Ishikawa (cell line): Measurements from ENCODE around the gene DAP.
A peak's percentile ranks its signal among the peaks of the same experiment; 100 is the strongest.

ENCODE experiments used
- CEBPB ChIP-seq: IDR thresholded peaks from 2 replicates; pipeline ENCODE4 v1.6.1; 2012
- CREB1 ChIP-seq: IDR thresholded peaks from 2 replicates; pipeline ENCODE4 v1.6.1; 2012; ENCODE audit warnings: low read depth
- EGR1 ChIP-seq: IDR thresholded peaks from 2 replicates; pipeline ENCODE4 v1.6.1; 2012
- EP300 ChIP-seq: IDR thresholded peaks from 2 replicates; pipeline ENCODE4 v1.6.1; 2012; ENCODE audit warnings: borderline replicate concordance
- FOXM1 ChIP-seq: IDR thresholded peaks from 2 replicates; pipeline ENCODE4 v1.6.1; 2012; ENCODE audit warnings: low read depth, borderline replicate concordance
- MAX ChIP-seq: IDR thresholded peaks from 2 replicates; pipeline ENCODE4 v1.6.1; 2012
- NFIC ChIP-seq: IDR thresholded peaks from 2 replicates; pipeline ENCODE4 v1.6.1; 2012
- RAD21 ChIP-seq: IDR thresholded peaks from 2 replicates; pipeline ENCODE4 v1.6.1; 2012; ENCODE audit warnings: low read depth
- REST ChIP-seq: IDR thresholded peaks from 2 replicates; pipeline ENCODE4 v1.6.1; 2012; ENCODE audit warnings: low read depth, mild to moderate bottlenecking
- TAF1 ChIP-seq: IDR thresholded peaks from 2 replicates; pipeline ENCODE4 v1.6.1; 2012; ENCODE audit warnings: low read depth, mild to moderate bottlenecking
- TCF12 ChIP-seq: IDR thresholded peaks from 2 replicates; pipeline ENCODE4 v1.6.1; 2012; ENCODE audit warnings: low read depth
- TEAD4 ChIP-seq: IDR thresholded peaks from 2 replicates; pipeline ENCODE4 v1.6.1; 2012
- YY1 ChIP-seq: IDR thresholded peaks from 2 replicates; pipeline ENCODE4 v1.6.1; 2012; ENCODE audit warnings: low read depth
- ZBTB7A ChIP-seq: IDR thresholded peaks from 2 replicates; pipeline ENCODE4 v1.6.1; 2012; ENCODE audit warnings: low read depth
- TF ChIP-seq, protein P1 (sequence below): IDR thresholded peaks from 2 replicates; pipeline ENCODE4 v1.6.1; 2012

DAP gene

DNA sequence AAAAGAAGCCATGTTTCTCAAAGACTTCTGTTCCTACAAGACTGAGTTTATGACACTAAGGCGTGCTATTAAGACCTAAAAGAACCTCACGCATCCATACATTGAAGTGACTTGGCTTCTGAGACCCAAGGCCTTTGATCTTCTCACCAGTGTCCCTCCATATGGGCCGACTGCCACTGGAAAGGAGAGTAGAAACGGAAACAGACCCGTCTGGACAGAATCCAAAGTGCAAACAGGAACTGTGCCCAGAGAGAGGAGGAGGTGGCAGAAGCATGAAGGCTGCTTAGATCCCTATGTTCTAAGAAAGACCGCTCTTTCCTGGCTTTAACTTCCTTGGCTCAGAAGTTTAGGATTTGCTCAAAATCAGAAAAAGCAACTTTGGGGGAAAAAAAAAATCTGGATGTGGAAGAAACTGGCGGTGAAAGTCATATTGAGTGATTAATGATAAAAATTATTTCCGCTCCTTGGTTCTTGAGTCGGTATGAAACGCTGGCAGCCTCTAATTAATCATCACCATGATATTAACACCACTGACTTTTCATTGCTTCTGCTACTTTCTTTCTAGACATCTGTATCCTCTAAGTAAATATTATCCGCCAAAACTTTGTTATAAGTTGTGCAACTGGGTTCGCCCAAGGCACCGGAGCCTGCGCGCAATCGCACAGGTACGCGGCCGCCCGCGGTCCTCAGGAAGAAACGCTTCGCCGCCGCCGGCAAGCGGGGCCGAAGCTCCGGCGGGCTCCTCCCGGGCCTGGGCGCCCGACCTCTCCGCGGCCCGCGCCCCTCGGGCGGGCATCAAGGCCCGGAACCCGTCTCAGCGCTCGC lies 726 bp downstream of the DAP start:
- no peak for TF ChIP-seq MAX
- peak; percentile 45; the same call in 1 of the 2 replicates for TF ChIP-seq CEBPB
- TF ChIP-seq, protein P1, sequence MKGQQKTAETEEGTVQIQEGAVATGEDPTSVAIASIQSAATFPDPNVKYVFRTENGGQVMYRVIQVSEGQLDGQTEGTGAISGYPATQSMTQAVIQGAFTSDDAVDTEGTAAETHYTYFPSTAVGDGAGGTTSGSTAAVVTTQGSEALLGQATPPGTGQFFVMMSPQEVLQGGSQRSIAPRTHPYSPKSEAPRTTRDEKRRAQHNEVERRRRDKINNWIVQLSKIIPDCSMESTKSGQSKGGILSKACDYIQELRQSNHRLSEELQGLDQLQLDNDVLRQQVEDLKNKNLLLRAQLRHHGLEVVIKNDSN: no peak
- TF ChIP-seq REST: no peak
- no peak for TF ChIP-seq RAD21
- TF ChIP-seq NFIC: peak; percentile 73
- TF ChIP-seq YY1: no peak
- TF ChIP-seq EGR1: no peak

DNA sequence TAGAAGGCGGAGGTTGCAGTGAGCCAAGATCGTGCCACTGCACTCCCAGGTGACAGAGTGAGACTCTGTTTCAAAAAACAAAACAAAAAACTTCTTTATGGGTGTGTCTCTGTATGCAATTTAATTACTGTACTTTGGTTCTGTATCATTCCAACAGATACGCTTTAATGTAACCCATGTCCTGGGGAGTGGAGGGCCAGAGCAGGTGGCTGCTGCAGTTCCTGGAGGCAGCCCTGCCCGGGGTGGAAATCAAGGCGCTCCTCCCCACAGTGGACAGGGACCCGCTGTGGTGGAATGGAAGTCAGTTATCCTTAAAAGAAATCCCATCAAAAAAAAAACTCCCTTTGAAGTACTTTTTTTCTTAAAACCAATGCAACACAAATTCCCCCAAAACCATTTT lies 1.9 kb downstream of the DAP start:
- TF ChIP-seq NFIC (no peak), REST (no peak), CREB1 (no peak), FOXM1 (no peak)

DNA sequence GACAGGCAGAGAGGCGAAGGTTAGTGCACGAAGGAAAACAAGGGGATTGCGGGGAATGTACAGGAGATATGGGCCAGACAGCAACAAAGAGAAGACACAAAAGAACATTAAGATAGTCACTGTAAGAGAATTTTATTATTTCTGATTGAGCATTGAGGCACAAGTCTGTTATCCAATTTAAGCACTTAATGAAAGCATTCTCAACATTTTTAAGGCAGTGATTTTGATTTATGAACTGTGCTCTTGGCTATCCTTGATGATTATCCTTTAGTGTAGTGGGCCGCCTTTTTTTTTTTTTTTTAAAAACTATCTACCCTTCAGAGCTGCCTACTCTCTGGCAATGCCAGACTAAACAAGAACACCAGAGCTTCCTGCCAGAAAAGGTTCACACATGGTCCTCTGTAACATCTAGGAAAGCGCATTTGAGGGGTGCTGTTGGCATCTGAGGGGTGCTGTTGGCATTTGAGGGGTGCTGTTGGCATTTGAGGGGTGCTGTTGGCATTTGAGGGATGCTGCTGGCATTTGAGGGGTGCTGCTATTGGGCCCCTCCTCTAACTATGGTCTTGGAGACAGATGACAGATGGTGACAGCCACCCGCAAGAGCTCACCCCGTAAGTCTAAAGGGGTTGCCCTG lies 3.0 kb downstream of the DAP start:
- TF ChIP-seq TEAD4: no peak
- no peak for TF ChIP-seq ZBTB7A
- TF ChIP-seq TAF1: no peak
- no peak for TF ChIP-seq EP300
- TF ChIP-seq YY1: no peak
- TF ChIP-seq MAX: no peak
- TF ChIP-seq REST: no peak
- no peak for TF ChIP-seq NFIC
- TF ChIP-seq CEBPB: no peak
- TF ChIP-seq, protein P1: no peak
- no peak for TF ChIP-seq CREB1

- TF ChIP-seq TAF1 (no peak), TCF12 (no peak), MAX (no peak), FOXM1 (no peak), RAD21 (no peak), CREB1 (no peak), EGR1 (no peak), CEBPB (no peak), YY1 (no peak), ZBTB7A (no peak), TEAD4 (no peak), EP300 (no peak), NFIC (no peak)
Measured at GRCh38 chr5:10757043-10757442, 4.0 kb downstream of the DAP start.
